HCT116 (cell line): ENCODE measurements around the gene PATZ1. TPM values are rescaled to one million over a fixed set of nuclear protein-coding genes. Genes with fewer than 3 reads are reported as not detected.

Source experiments
- ATAC-seq: fragments of 200-7000 bp; cut with Tn5 transposase; 2 replicates; pipeline ENCODE4 v1.9.1; 2020; ENCODE audit warnings: mild to moderate bottlenecking, moderate library complexity
- BruUV-seq: library from RNA; stranded (reverse); fragments of 400-500 nt; replicated peaks from 2 replicates; lab custom pipeline; 2021; lab: Mats Ljungman, UMichigan
- CTCF ChIA-PET: fragments of 300-600 bp; sonication (Branson Sonifier 250); formaldehyde crosslinking; loops from one replicate; lab custom pipeline; 2021; ENCODE audit warnings: antibody characterized with exemption; lab: Charles Lee
- POLR2A ChIA-PET: fragments of 300-600, 350-600 bp; sonication (Branson Sonifier 250); formaldehyde crosslinking; loops from one replicate; lab custom pipeline; 2021; ENCODE audit warnings: antibody characterized with exemption; lab: Charles Lee
- RAD21 ChIA-PET, 2 experiments: fragments of 300-600 bp; sonication (Branson Sonifier 250); formaldehyde crosslinking; loops; one replicate each; lab custom pipeline; 2023; ENCODE audit warnings: low total read pairs in 2 of 2; ENCODE audit not compliant: uncharacterized antibody in 2 of 2, unreplicated experiment in 2 of 2, low non-redundant PET in 1 of 2; lab: Charles Lee
- DNase-seq: peaks from one replicate; pipeline ENCODE4 v3.0.0-alpha.2; 2010; ENCODE audit warnings: low read depth, low spot score
- H2AFZ ChIP-seq: fragments of 200-600 bp; shearing (Covaris generic), sonication (generic); 2 replicates; pipeline ENCODE4 v1.6.1; 2017; ENCODE audit warnings: low read depth, mixed run types, mixed read lengths, antibody characterized with exemption, low read length; ENCODE audit not compliant: poor library complexity, severe bottlenecking
- H3K27ac ChIP-seq: 2 replicates; pipeline ENCODE4 v1.5.1; 2012; ENCODE audit warnings: low read depth, low read length
- H3K27me3 ChIP-seq: fragments of 200-600 bp; sonication (generic); 2 replicates; pipeline ENCODE4 v1.6.1; 2016; ENCODE audit warnings: mixed run types, low read length, mixed read lengths; ENCODE audit not compliant: insufficient read depth
- H3K36me3 ChIP-seq, 2 experiments: fragments of 200-500 bp in 1 of 2; fragments of 200-600 bp in 1 of 2; sonication (Bioruptor generic) in 1 of 2; sonication (generic) in 1 of 2; 2 replicates each; pipeline versions ENCODE4 v1.5.1 to v1.6.1; 2014 to 2016; ENCODE audit warnings: low read length in 2 of 2, inconsistent platforms in 1 of 2, mixed read lengths in 1 of 2, mixed run types in 1 of 2; ENCODE audit not compliant: insufficient read depth in 2 of 2, control insufficient read depth in 1 of 2
- H3K4me1 ChIP-seq, 2 experiments: fragments of 200-600 bp in 1 of 2; sonication (generic) in 1 of 2; 2 replicates each; pipeline versions ENCODE4 v1.5.1 to v1.6.1; 2012 to 2017; ENCODE audit warnings: low read length in 2 of 2, inconsistent platforms in 1 of 2, mild to moderate bottlenecking in 1 of 2, mixed read lengths in 1 of 2, mixed run types in 1 of 2, moderate library complexity in 1 of 2; ENCODE audit not compliant: insufficient read depth in 2 of 2, control insufficient read depth in 1 of 2
- H3K4me2 ChIP-seq: fragments of 200-600 bp; sonication (generic); 2 replicates; pipeline ENCODE4 v1.6.1; 2017; ENCODE audit warnings: mixed run types, low read length, mixed read lengths
- H3K4me3 ChIP-seq, 2 experiments: fragments of 200-600 bp in 1 of 2; sonication (generic) in 1 of 2; replicated peaks in 1 of 2; 2 replicates each; pipeline ENCODE4 v1.5.1; 2011 to 2016; ENCODE audit warnings: low read length in 2 of 2, control low read depth in 1 of 2, low read depth in 1 of 2, mild to moderate bottlenecking in 1 of 2, mixed read lengths in 1 of 2, mixed run types in 1 of 2
- H3K79me2 ChIP-seq: fragments of 200-600 bp; sonication (generic); 2 replicates; pipeline ENCODE4 v1.6.1; 2017; ENCODE audit warnings: mild to moderate bottlenecking, mixed run types, low read length, moderate library complexity, mixed read lengths; ENCODE audit not compliant: insufficient read depth
- H3K9ac ChIP-seq: fragments of 200-600 bp; sonication (generic); 2 replicates; pipeline ENCODE4 v1.6.1; 2016; ENCODE audit warnings: low read length, mixed read lengths
- H3K9me2 ChIP-seq: fragments of 200-600 bp; sonication (generic), shearing (Covaris generic); 2 replicates; pipeline ENCODE4 v1.6.1; 2017; ENCODE audit warnings: mixed run types, mild to moderate bottlenecking, moderate library complexity; ENCODE audit not compliant: insufficient read depth
- H3K9me3 ChIP-seq, 2 experiments: fragments of 200-500 bp in 1 of 2; fragments of 200-600 bp in 1 of 2; sonication (Bioruptor generic) in 1 of 2; sonication (generic) in 1 of 2; 2 replicates each; pipeline ENCODE4 v1.6.1; 2014 to 2017; ENCODE audit warnings: low read length in 2 of 2, mixed read lengths in 2 of 2, inconsistent platforms in 1 of 2, low read depth in 1 of 2, mild to moderate bottlenecking in 1 of 2, mixed run types in 1 of 2, moderate library complexity in 1 of 2; ENCODE audit not compliant: control insufficient read depth in 1 of 2, insufficient read depth in 1 of 2
- H4K20me1 ChIP-seq: fragments of 200-600 bp; sonication (generic), shearing (Covaris generic); 2 replicates; pipeline ENCODE4 v1.6.1; 2017; ENCODE audit warnings: mixed run types, mild to moderate bottlenecking, moderate library complexity; ENCODE audit not compliant: insufficient read depth
- CEBPB ChIP-seq: IDR thresholded peaks from 2 replicates; pipeline ENCODE4 v1.6.1; 2012; ENCODE audit warnings: low read depth
- EZH2 ChIP-seq: fragments of 200-600 bp; sonication (generic); IDR thresholded peaks from 2 replicates; pipeline ENCODE4 v1.6.1; 2017; ENCODE audit warnings: antibody characterized with exemption, mixed run types
- EZH2phosphoT487 ChIP-seq: fragments of 200-600 bp; IDR thresholded peaks from 2 replicates; pipeline ENCODE4 v1.6.1; 2018; ENCODE audit warnings: antibody characterized with exemption, borderline replicate concordance
- FOSL1 ChIP-seq: IDR thresholded peaks from 2 replicates; pipeline ENCODE4 v1.6.1; 2012; ENCODE audit warnings: low read depth
- JUND ChIP-seq: IDR thresholded peaks from 2 replicates; pipeline ENCODE4 v1.6.1; 2012
- REST ChIP-seq: IDR thresholded peaks from 2 replicates; pipeline ENCODE4 v1.6.1; 2012; ENCODE audit warnings: low read depth
- SIN3A ChIP-seq: IDR thresholded peaks from 2 replicates; pipeline ENCODE4 v1.6.1; 2012; ENCODE audit warnings: low read depth
- SRF ChIP-seq: IDR thresholded peaks from 2 replicates; pipeline ENCODE4 v1.6.1; 2012; ENCODE audit warnings: low read depth
- TCF7L2 ChIP-seq: IDR thresholded peaks from 2 replicates; pipeline ENCODE4 v1.7.0; 2011; ENCODE audit warnings: borderline replicate concordance, inconsistent platforms; ENCODE audit not compliant: insufficient read depth, insufficient read length; ENCODE audit errors: extremely low read depth
- ZFX ChIP-seq: fragments of 450-650 bp; IDR thresholded peaks from 2 replicates; pipeline ENCODE4 v1.6.1; 2017
- ZNF274 ChIP-seq: fragments of 200-500 bp; sonication (Bioruptor generic); IDR thresholded peaks from 2 replicates; pipeline ENCODE4 v1.6.1; 2014; ENCODE audit warnings: mild to moderate bottlenecking, low read depth, low read length, inconsistent platforms
- intact Hi-C: fragments of 100-400 bp; cut with micrococcal nuclease; formaldehyde crosslinking; loops from 2 replicates; pipeline ENCODE4 v1.10.0; 2022
- total RNA-seq: library from RNA; stranded (reverse); gene quantifications from one replicate; pipeline ENCODE4 v1.2.1, GENCODE V29; 2021; ENCODE audit not compliant: unreplicated experiment
- TF ChIP-seq, protein P1 (sequence below): IDR thresholded peaks from 2 replicates; pipeline ENCODE4 v1.6.1; 2011; ENCODE audit warnings: mild to moderate bottlenecking, low read length, moderate library complexity; ENCODE audit not compliant: insufficient replicate concordance; ENCODE audit errors: extremely low read depth
- TF ChIP-seq, protein P2 (sequence below): IDR thresholded peaks from 2 replicates; pipeline ENCODE4 v1.6.1; 2012

The PATZ1 gene
- total RNA-seq, 1 experiment from 2014 or later = 30.6 TPM

- Histone ChIP-seq H3K9me2 (no peaks in the 10 kb centered on the region), H2AFZ (no peak overlapping the region), H3K4me1 (peaks cover 21 to 28% of the 10 kb centered on the region in 2 experiments), H3K27me3 (no peaks in the 10 kb centered on the region), H3K9me3 (no peaks in the 10 kb centered on the region), H4K20me1 (no peaks in the 10 kb centered on the region), H3K27ac (no peak overlapping the region), H3K79me2 (no peaks in the 10 kb centered on the region), H3K4me2 (no peak overlapping the region), H3K4me3 (no peak overlapping the region), H3K36me3 (no peaks in the 10 kb centered on the region), H3K9ac (no peak overlapping the region)
- ChIA-PET CTCF (interaction anchor here (0.5 kb wide), 1 partner anchor 32 kb away, joined by 4 read pairs; no protein-coding TSS in a partner anchor), RAD21 (no interaction called here), POLR2A (no interaction called here)
- DNase-seq (no peak), ATAC-seq (no peak)
- intact Hi-C loops = no loop called here
- no TSS peak for BruUV-seq
- TF ChIP-seq JUND = no peak
- TF ChIP-seq TCF7L2 = no peak
- TF ChIP-seq SIN3A = no peak
- TF ChIP-seq FOSL1 = no peak
- no peak for TF ChIP-seq EZH2phosphoT487
Measured at GRCh38 chr22:31288496-31289240, 57.5 kb downstream of the PATZ1 start.

GRCh38 chr22:31287818-31288495 is 58.2 kb downstream of the PATZ1 start:
- ChIA-PET CTCF (no interaction called here), RAD21 (no interaction called here), POLR2A (no interaction called here)
- DNase-seq = no peak
- BruUV-seq = no TSS peak
- Histone ChIP-seq H3K9me2 (no peaks in the 10 kb centered on the region), H4K20me1 (no peaks in the 10 kb centered on the region), H3K27ac (no peak overlapping the region), H3K36me3 (no peaks in the 10 kb centered on the region), H3K79me2 (no peaks in the 10 kb centered on the region), H3K9me3 (no peaks in the 10 kb centered on the region), H3K4me2 (no peak overlapping the region), H3K4me1 (peaks cover 21 to 25% of the 10 kb centered on the region in 2 experiments), H3K9ac (no peak overlapping the region), H3K27me3 (no peaks in the 10 kb centered on the region), H3K4me3 (no peak overlapping the region), H2AFZ (no peak overlapping the region)
- no peak for ATAC-seq
- intact Hi-C loops = no loop called here
- no peak for TF ChIP-seq EZH2phosphoT487
- no peak for TF ChIP-seq REST
- no peak for TF ChIP-seq EZH2
- TF ChIP-seq SRF = no peak
- TF ChIP-seq ZNF274 = no peak
- TF ChIP-seq, protein P1, sequence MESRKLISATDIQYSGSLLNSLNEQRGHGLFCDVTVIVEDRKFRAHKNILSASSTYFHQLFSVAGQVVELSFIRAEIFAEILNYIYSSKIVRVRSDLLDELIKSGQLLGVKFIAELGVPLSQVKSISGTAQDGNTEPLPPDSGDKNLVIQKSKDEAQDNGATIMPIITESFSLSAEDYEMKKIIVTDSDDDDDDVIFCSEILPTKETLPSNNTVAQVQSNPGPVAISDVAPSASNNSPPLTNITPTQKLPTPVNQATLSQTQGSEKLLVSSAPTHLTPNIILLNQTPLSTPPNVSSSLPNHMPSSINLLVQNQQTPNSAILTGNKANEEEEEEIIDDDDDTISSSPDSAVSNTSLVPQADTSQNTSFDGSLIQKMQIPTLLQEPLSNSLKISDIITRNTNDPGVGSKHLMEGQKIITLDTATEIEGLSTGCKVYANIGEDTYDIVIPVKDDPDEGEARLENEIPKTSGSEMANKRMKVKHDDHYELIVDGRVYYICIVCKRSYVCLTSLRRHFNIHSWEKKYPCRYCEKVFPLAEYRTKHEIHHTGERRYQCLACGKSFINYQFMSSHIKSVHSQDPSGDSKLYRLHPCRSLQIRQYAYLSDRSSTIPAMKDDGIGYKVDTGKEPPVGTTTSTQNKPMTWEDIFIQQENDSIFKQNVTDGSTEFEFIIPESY = no peak
- no peak for TF ChIP-seq ZFX
- TF ChIP-seq, protein P2, sequence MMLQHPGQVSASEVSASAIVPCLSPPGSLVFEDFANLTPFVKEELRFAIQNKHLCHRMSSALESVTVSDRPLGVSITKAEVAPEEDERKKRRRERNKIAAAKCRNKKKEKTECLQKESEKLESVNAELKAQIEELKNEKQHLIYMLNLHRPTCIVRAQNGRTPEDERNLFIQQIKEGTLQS = no peak
- TF ChIP-seq JUND = no peak
- TF ChIP-seq CEBPB = no peak
